ENCODE results near the gene SUSD6.

DNA sequence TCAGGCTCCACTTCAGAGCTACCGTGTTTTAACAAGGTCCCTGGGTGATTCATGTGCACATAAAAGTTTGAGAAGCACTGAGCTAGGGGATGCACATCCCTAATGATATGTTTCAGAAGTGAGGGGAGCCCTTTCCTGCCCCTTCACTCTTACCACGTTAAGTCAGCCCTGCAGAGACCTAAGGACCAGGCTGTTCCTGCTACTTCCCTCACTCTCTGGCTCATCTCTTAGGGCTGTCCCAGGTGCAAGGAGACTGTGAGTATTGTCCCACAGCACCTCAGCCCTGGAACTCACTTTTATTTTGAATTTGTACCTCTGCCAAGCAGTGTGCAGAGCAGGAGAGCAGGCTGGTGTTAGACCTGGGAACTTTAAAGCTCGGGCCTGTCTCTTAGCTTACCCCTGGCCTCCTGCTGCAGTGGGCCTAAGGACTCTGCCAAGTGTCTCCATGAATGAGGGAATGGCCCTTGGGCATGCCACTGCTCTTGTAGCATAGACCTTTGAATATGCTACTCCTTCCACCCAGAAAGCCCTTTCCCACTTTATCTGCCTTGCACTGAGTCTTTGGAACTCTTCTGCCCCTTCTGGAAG lies 11.0 kb upstream of the SUSD6 start:
- TF ChIP-seq, protein P1, sequence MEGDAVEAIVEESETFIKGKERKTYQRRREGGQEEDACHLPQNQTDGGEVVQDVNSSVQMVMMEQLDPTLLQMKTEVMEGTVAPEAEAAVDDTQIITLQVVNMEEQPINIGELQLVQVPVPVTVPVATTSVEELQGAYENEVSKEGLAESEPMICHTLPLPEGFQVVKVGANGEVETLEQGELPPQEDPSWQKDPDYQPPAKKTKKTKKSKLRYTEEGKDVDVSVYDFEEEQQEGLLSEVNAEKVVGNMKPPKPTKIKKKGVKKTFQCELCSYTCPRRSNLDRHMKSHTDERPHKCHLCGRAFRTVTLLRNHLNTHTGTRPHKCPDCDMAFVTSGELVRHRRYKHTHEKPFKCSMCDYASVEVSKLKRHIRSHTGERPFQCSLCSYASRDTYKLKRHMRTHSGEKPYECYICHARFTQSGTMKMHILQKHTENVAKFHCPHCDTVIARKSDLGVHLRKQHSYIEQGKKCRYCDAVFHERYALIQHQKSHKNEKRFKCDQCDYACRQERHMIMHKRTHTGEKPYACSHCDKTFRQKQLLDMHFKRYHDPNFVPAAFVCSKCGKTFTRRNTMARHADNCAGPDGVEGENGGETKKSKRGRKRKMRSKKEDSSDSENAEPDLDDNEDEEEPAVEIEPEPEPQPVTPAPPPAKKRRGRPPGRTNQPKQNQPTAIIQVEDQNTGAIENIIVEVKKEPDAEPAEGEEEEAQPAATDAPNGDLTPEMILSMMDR (IDR thresholded peaks at IDR 0.05) = no peak
- no peak for TF ChIP-seq POLR2A (IDR thresholded peaks at IDR 0.05)
